HTR-8/SVneo (cell line): ENCODE data around the gene VPS8.
"Not testable (repeated sequence)": the region's sequence is repeated elsewhere in the genome, so short reads cannot be mapped to it uniquely, and the experiment has no call there.

Experiments used
- DNase-seq: peaks from one replicate; pipeline ENCODE4 v3.0.0; 2011; ENCODE audit warnings: low spot score, mixed read lengths; ENCODE audit not compliant: insufficient read length
- FAIRE-seq: peaks from 2 replicates; lab custom pipeline; 2011; peaks lifted over from hg19 to GRCh38; lab: Jason Lieb, UNC

The VPS8 gene

DNA sequence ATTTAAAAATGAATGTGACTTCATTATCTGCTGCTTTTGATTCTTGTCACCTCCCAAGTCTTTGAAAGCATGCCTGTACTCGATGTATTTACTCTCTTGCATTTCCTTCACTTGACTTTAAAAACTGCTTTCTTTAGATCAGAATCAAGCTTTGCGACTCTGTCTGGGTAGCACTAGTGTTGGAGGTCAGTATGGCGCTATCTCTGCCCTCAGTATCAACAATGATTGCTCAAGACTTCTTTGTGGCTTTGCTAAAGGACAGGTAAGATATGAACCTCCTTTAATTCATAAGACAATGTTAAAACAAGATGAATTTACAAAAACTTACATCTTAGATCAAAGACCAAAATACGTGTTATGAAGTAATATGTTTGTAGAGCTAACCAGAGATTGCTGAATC, 37.0 kb downstream of the VPS8 start:
- no peak for FAIRE-seq
- no peak for DNase-seq

DNA sequence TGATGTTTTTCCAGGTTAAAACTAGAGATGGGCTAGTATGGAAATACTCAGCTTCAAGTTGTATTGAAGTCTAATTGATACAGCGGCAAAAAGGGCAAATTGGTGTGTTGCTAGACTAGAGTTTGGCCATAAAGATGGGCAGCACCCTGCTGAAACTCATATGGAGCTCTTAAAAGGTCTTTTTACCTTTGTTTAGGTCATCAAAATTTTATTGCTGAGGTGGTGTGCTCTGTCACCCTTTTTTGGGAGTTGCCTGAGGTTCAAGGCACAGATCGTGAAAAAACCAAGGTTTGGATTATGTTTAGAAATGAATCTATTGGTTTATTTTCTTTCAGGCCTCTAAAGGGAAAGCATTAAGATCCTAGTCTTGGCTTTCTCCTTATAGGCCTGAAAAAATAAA, 38.2 kb downstream of the VPS8 start:
- no peak for FAIRE-seq
- no peak for DNase-seq

- DNase-seq: no peak
- no peak for FAIRE-seq
These were observed 45.1 kb downstream of the VPS8 start for GRCh38 chr3:184857099-184857498.

- DNase-seq (no peak), FAIRE-seq (no peak)
These were observed 52.0 kb downstream of the VPS8 start for GRCh38 chr3:184864000-184864399.

- no peak for FAIRE-seq
- no peak for DNase-seq
These were observed 56.5 kb downstream of the VPS8 start for GRCh38 chr3:184868477-184868876.

DNA sequence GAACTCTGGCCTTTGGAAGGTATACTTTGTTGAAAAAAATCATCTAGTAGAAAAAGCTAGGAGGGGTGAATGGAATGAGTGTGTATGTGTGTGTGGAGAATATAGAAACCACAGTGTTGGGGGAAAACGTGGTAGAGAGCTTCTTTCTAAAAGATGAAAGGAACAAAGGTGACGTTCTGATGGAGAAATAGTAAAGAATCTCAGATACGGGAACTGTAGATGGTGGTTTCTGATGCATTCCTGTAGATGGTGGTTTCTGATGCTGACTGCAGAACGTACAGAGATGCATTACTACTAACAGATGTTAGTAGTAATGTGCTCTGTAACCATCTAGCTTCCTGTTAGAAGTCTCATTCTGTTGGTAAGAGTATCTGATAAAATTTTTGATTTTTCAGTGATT, 60.2 kb downstream of the VPS8 start:
- FAIRE-seq (no peak), DNase-seq (no peak)

GRCh38 chr3:184873141-184873540, 61.2 kb downstream of the VPS8 start:
- DNase-seq: no peak
- FAIRE-seq: no peak

DNA sequence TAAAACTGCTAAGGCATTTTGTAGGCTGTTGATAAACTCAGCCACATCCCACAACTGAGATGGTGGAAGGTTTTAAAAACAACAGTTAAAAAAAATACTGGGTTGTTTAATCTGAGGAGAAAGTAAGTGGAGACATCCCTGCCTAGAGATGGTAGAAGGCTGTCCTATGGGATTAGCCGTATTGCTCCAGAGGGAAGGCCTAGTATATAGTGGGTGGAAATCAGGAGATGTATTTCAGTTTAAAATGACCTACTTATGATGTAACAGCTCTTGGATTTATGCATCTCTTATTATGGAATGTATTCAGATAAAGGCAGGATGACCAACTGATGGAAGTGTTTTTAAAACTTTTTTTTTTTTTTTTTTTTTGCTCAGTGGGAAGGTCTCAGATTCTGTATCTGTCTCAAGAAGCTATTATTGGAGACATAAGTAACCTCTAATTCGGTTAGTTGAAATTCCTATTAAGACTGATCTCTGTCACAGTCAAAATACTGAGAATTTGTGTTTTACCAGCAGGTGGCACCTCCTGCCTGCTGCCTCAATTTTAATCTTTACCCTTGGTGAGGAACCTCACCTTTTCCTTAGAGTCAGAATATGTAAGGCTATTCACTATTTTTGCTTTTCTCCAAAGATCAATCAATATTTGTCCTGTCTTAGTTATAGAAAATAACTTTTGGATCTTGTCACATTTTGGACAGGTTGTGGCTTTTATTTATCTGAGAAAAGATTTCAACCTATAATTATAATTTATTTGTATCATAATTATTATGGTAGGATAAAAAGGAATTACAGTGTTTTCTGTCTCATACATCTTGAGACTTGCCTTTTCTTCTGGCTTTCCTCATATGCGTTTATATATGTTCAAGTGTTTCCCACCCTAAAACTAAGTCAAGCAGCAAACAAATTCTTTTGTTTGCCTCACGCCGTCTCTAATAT, 63.0 kb downstream of the VPS8 start:
- peak; percentile 39 for DNase-seq
- no peak for FAIRE-seq

GRCh38 chr3:184880276-184881019, 68.5 kb downstream of the VPS8 start:
- DNase-seq (no peak), FAIRE-seq (no peak)

- FAIRE-seq: no peak
- no peak for DNase-seq
These were observed 72.5 kb downstream of the VPS8 start for GRCh38 chr3:184884359-184885017.

DNA sequence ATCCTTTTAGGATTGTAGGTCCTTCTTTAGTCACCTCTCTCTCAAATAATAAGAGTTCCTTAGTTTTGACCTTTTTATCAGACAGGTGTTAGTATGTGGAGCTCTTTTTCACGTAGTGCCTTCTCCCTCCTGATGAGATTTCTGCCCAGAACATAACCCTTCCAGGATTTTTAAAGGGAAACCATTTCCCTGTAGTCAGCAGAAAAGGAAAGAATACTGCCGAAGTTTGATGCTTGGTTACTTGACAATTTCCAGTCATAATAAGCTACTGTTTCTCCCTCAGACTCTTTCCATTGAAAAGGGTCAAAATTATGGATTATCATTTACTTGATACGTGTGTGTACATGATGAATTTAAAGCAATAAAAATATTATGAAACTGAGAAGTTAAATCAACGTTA, 73.1 kb downstream of the VPS8 start:
- FAIRE-seq: no peak
- no peak for DNase-seq

- DNase-seq (no peak), FAIRE-seq (no peak)
These were observed 75.6 kb downstream of the VPS8 start for GRCh38 chr3:184887574-184887973.

DNA sequence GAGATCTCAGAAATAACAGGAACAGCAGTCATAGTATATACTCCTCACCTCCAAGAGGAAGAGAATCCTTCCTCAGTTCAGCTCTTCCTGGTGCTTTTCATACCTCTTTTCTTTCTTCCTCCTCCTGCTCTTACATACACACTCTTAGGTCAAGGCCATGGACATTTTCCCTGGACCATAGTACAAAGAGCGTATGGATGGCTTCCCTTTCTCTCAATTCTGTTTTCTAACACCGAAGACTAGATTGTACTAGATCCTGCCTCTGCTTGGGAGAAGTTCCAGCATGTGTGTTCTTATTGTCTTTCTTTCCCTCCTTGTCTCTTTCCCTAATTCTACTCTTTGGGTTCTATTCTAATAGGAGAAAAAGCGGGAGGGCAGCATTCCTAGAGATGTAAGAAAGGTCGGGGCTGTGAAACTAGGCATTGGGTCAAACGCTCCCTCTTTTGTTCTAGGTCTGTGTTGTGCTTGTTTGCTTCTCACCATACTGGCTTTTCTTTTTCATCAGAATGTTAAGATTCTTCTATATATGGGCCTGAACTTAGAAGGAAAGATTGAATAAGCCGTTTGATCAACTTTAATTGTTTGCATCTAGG, 77.4 kb downstream of the VPS8 start:
- no peak for FAIRE-seq
- DNase-seq: no peak

GRCh38 chr3:184894051-184894450, 82.1 kb downstream of the VPS8 start:
- DNase-seq: no peak
- FAIRE-seq: no peak

- FAIRE-seq: no peak
- DNase-seq: no peak
These were observed 83.4 kb downstream of the VPS8 start for GRCh38 chr3:184895350-184895749.

DNA sequence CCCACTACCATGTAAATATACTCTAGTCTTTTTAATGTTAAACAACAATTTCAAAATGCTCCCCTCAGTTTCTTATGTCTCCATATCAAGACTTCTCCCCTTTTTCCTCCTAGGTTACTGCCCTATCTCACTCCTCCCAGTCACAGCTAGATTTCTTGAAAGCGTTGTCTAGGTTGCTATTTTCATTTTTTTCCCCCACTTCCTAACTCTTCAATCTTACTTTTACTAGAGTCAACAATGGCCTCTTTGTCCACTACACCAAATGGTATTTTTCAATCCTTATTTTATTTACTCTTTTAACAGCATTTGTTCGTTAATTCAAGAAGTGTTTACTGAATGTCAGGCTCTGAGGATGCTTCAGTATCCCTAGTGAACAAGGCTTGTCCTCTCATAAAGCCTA, 84.4 kb downstream of the VPS8 start:
- FAIRE-seq (no peak), DNase-seq (no peak)

DNA sequence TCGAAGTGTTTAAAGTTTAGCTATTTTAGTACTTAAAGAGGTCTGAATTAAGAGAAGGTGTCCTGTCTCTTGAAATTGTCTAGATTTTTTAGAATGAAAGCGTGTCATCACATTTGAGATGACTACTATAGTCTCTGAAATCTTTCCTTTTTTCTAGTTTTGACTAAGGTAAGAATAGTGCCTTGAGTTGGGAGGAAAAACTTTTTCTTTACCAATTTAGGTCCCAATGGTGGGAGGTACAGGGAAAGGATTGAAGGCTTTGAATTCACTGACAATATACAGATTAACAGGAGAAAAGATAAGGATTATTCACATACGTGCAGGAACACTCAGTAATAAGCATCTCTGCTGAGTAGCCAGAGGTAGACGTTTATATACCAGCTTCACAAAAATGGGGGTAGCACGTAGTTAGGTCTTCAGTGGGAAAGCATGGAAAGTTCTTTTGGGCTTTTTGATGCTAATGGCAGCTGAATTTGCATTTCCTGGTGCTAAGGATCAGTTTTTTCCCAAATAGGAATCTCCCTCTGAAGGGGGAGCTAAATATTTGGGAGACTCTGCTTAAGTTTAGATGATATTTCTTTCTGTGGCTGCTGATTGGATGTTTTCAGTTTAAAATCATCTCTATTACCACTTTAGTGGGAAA, 88.1 kb downstream of the VPS8 start:
- no peak for FAIRE-seq
- DNase-seq: no peak

GRCh38 chr3:184907031-184907430, 95.1 kb downstream of the VPS8 start:
- DNase-seq, FAIRE-seq: not testable (repeated sequence)

- FAIRE-seq (no peak), DNase-seq (no peak)
These were observed 96.0 kb downstream of the VPS8 start for GRCh38 chr3:184907681-184908649.
